Vagina (tissue), 2 donors: Measurements from ENCODE around the gene BAAT. TPM values are rescaled to one million over a fixed set of nuclear protein-coding genes. Genes with fewer than 3 reads are reported as not detected.

ENCODE experiments used
- DNase-seq, 2 donors: peaks; one replicate each; pipeline ENCODE4 v3.0.0-alpha.2; 2017; ENCODE audit errors: extremely low spot score in 2 of 2
- H3K27ac ChIP-seq: fragments of 200-600 bp; sonication (generic); one replicate; pipeline ENCODE4 v1.5.1; 2019
- H3K27me3 ChIP-seq: fragments of 200-600 bp; sonication (generic); one replicate; pipeline ENCODE4 v1.5.1; 2019
- H3K36me3 ChIP-seq, 2 donors: fragments of 200-600 bp; sonication (generic); one replicate each; pipeline ENCODE4 v1.5.1; 2017 to 2019
- H3K4me1 ChIP-seq: fragments of 200-600 bp; sonication (generic); one replicate; pipeline ENCODE4 v1.5.1; 2019
- H3K4me3 ChIP-seq, 2 donors: fragments of 200-600 bp; sonication (generic); 1 replicate in 1 of 2; 2 replicates in 1 of 2; pipeline ENCODE4 v1.5.1; 2016 to 2019
- H3K9me3 ChIP-seq: fragments of 200-600 bp; sonication (generic); one replicate; pipeline ENCODE4 v1.5.1; 2019
- CTCF ChIP-seq, 3 experiments: fragments of 450-650 bp in 2 of 3; fragments of 200-600 bp in 1 of 3; sonication (generic) in 1 of 3; IDR thresholded peaks; one replicate each; pipeline ENCODE4 v1.5.1; 2017 to 2019; ENCODE audit warnings: antibody characterized with exemption in 3 of 3, mild to moderate bottlenecking in 2 of 3, moderate library complexity in 2 of 3
- POLR2A ChIP-seq, 2 donors: fragments of 450-650 bp; IDR thresholded peaks; one replicate each; pipeline ENCODE4 v1.6.1; 2017; ENCODE audit warnings: antibody characterized with exemption in 2 of 2, mild to moderate bottlenecking in 2 of 2, moderate library complexity in 2 of 2
- POLR2AphosphoS5 ChIP-seq, 2 donors: sonication (generic); formaldehyde crosslinking; IDR thresholded peaks; one replicate each; pipeline ENCODE4 v1.9.0; 2017; ENCODE audit warnings: antibody characterized with exemption in 2 of 2, mild to moderate bottlenecking in 2 of 2, low read depth in 1 of 2; ENCODE audit not compliant: insufficient read depth in 1 of 2
- intact Hi-C: fragments of 100-400 bp; cut with DNase I; formaldehyde crosslinking; loops from one replicate; pipeline ENCODE4 v1.15.1; 2023
- total RNA-seq: library from RNA; depleted of rRNA; stranded (reverse); fragments of >200 nt; gene quantifications from one replicate; pipeline ENCODE4 v1.2.3, GENCODE V29; 2016

BAAT gene
- total RNA-seq, 1 donor from 2014 or later: not detected

GRCh38 chr9:101356619-101357018 lies 28.2 kb downstream of the BAAT start:
- TF ChIP-seq POLR2AphosphoS5 (IDR thresholded peaks at IDR 0.05; ENCODE audit: insufficient read depth in 1 of 2, low read depth in 1 of 2) (no peak), POLR2A (IDR thresholded peaks at IDR 0.05) (no peak), CTCF (IDR thresholded peaks at IDR 0.05) (no peak)
- Histone ChIP-seq H3K4me3 (no peak overlapping the region), H3K36me3 (no peaks in the 10 kb centered on the region), H3K27ac (no peak overlapping the region), H3K9me3 (no peaks in the 10 kb centered on the region), H3K27me3 (no peaks in the 10 kb centered on the region), H3K4me1 (no peaks in the 10 kb centered on the region)
- no peak for DNase-seq
- intact Hi-C loops: no loop called here

GRCh38 chr9:101354765-101355708 lies 29.8 kb downstream of the BAAT start:
- no peak for TF ChIP-seq POLR2A (IDR thresholded peaks at IDR 0.05)
- no peak for TF ChIP-seq CTCF (IDR thresholded peaks at IDR 0.05)
- TF ChIP-seq POLR2AphosphoS5 (IDR thresholded peaks at IDR 0.05; ENCODE audit: insufficient read depth in 1 of 2, low read depth in 1 of 2): no peak
- no peak for DNase-seq
- Histone ChIP-seq H3K9me3 (no peaks in the 10 kb centered on the region), H3K36me3 (no peaks in the 10 kb centered on the region), H3K27me3 (no peaks in the 10 kb centered on the region), H3K4me1 (no peaks in the 10 kb centered on the region), H3K4me3 (no peak overlapping the region), H3K27ac (no peak overlapping the region)
- intact Hi-C loops: no loop called here

- DNase-seq: no peak
- Histone ChIP-seq H3K4me1 (no peaks in the 10 kb centered on the region), H3K27me3 (no peaks in the 10 kb centered on the region), H3K36me3 (no peaks in the 10 kb centered on the region), H3K27ac (no peak overlapping the region), H3K4me3 (no peak overlapping the region), H3K9me3 (no peaks in the 10 kb centered on the region)
- intact Hi-C loops: no loop called here
- TF ChIP-seq CTCF (IDR thresholded peaks at IDR 0.05) (no peak), POLR2A (IDR thresholded peaks at IDR 0.05) (no peak), POLR2AphosphoS5 (IDR thresholded peaks at IDR 0.05; ENCODE audit: insufficient read depth in 1 of 2, low read depth in 1 of 2) (no peak)
These were observed 30.6 kb downstream of the BAAT start for GRCh38 chr9:101354143-101354764.

GRCh38 chr9:101353683-101354082 lies 31.1 kb downstream of the BAAT start:
- H3K4me3 ChIP-seq: no peak overlapping the region
- no peak overlapping the region for H3K27ac ChIP-seq
- DNase-seq: no peak
- no peaks in the 10 kb centered on the region for H3K27me3 ChIP-seq
- H3K4me1 ChIP-seq: no peaks in the 10 kb centered on the region
- intact Hi-C loops: no loop called here
- TF ChIP-seq POLR2A (IDR thresholded peaks at IDR 0.05): no peak
- TF ChIP-seq POLR2AphosphoS5 (IDR thresholded peaks at IDR 0.05; ENCODE audit: insufficient read depth in 1 of 2, low read depth in 1 of 2): no peak
- TF ChIP-seq CTCF (IDR thresholded peaks at IDR 0.05): no peak
- H3K36me3 ChIP-seq: no peaks in the 10 kb centered on the region
- H3K9me3 ChIP-seq: no peaks in the 10 kb centered on the region
